Measurements from ENCODE around the gene EPAS1. TPM values are rescaled to one million over a fixed set of nuclear protein-coding genes. Genes with fewer than 3 reads are reported as not detected.

Gene EPAS1
- total RNA-seq, 6 experiments from 2014 or later = 101 to 232 (median 170) TPM

- Histone ChIP-seq H3K9me3 (no peaks in the 10 kb centered on the region), H3K27ac (peak overlapping the region in 2 of 3 donors; percentile 66 to 89), H3K4me1 (peaks cover 5 to 100% (median 54%) of the 10 kb centered on the region in 4 donors), H3K36me3 (no peaks in the 10 kb centered on the region), H3K27me3 (no peaks in the 10 kb centered on the region), H3K4me3 (no peak overlapping the region)
- 91% methylated on average over 3 of the region's 5 CpGs for WGBS (ENCODE audit: insufficient coverage, low coverage, low lambda C conversion rate, missing lambda C conversion rate)
- TF ChIP-seq POLR2A (IDR thresholded peaks at IDR 0.05) (no peak), CTCF (IDR thresholded peaks at IDR 0.05) (no peak)
- ATAC-seq = no peak
- DNase-seq = no peak
- intact Hi-C loops (cut with DNase I) = no loop called here
These were observed 13.2 kb downstream of the EPAS1 start for GRCh38 chr2:46310446-46310845.

- ATAC-seq = no peak
- Histone ChIP-seq H3K27ac (peak overlapping the region; percentile 41 to 89 (median 66)), H3K4me3 (no peak overlapping the region), H3K4me1 (peaks cover 5 to 100% (median 50%) of the 10 kb centered on the region in 4 donors), H3K27me3 (no peaks in the 10 kb centered on the region), H3K9me3 (no peaks in the 10 kb centered on the region), H3K36me3 (no peaks in the 10 kb centered on the region)
- no peak for DNase-seq
- 24% methylated on average over 5 of the region's 6 CpGs for WGBS (ENCODE audit: insufficient coverage, low coverage, low lambda C conversion rate, missing lambda C conversion rate)
- TF ChIP-seq POLR2A (IDR thresholded peaks at IDR 0.05) = no peak
- TF ChIP-seq CTCF (IDR thresholded peaks at IDR 0.05) = no peak
- intact Hi-C loops (cut with DNase I) = no loop called here
These were observed 14.5 kb downstream of the EPAS1 start for GRCh38 chr2:46311651-46312223.

GRCh38 chr2:46313063-46313462 is 15.9 kb downstream of the EPAS1 start:
- Histone ChIP-seq H3K9me3 (no peaks in the 10 kb centered on the region), H3K4me3 (no peak overlapping the region), H3K4me1 (peaks cover 5 to 98% (median 51%) of the 10 kb centered on the region in 4 donors), H3K36me3 (no peaks in the 10 kb centered on the region), H3K27me3 (no peaks in the 10 kb centered on the region), H3K27ac (peak overlapping the region; percentile 66 to 89 (median 86))
- ATAC-seq (no peak), DNase-seq (no peak)
- WGBS (ENCODE audit: insufficient coverage, low coverage, low lambda C conversion rate, missing lambda C conversion rate) = 71% methylated on average over 2 of the region's 3 CpGs
- intact Hi-C loops (cut with DNase I) = no loop called here
- TF ChIP-seq CTCF (IDR thresholded peaks at IDR 0.05) (no peak), POLR2A (IDR thresholded peaks at IDR 0.05) (no peak)

GRCh38 chr2:46314065-46314835 is 17.0 kb downstream of the EPAS1 start:
- no peaks in the 10 kb centered on the region for H3K36me3 ChIP-seq
- no peaks in the 10 kb centered on the region for H3K27me3 ChIP-seq
- 35% methylated on average over 8 of the region's 11 CpGs for WGBS (ENCODE audit: insufficient coverage, low coverage, low lambda C conversion rate, missing lambda C conversion rate)
- DNase-seq (no peak), ATAC-seq (peak; percentile 16 to 48 (median 26))
- peak overlapping the region; percentile 66 to 86 (median 80) for H3K27ac ChIP-seq
- H3K4me3 ChIP-seq = no peak overlapping the region
- no peaks in the 10 kb centered on the region for H3K9me3 ChIP-seq
- H3K4me1 ChIP-seq = peaks cover 5 to 98% (median 51%) of the 10 kb centered on the region in 4 donors
- TF ChIP-seq CTCF (IDR thresholded peaks at IDR 0.05) (no peak), POLR2A (IDR thresholded peaks at IDR 0.05) (peak; percentile 30)
- intact Hi-C loops (cut with DNase I) = no loop called here
